HEK293T (cell line): ENCODE measurements around the gene TENT5A.

Experiments
- CTCF ChIA-PET: fragments of 350-600 bp; formaldehyde crosslinking; extraction: SDS; loops from one replicate; lab custom pipeline; 2021; ENCODE audit warnings: antibody characterized with exemption, inconsistent platforms; lab: Yijun Ruan, JAX
- POLR2A ChIA-PET: fragments of 350-600 bp; formaldehyde crosslinking; extraction: SDS; loops from one replicate; lab custom pipeline; 2020; ENCODE audit warnings: antibody characterized with exemption, inconsistent platforms; lab: Yijun Ruan, JAX
- DNase-seq: peaks from one replicate; pipeline ENCODE4 v3.0.0; 2012; ENCODE audit warnings: mixed read lengths; ENCODE audit errors: extremely low spot score
- ARNT ChIP-seq: fragments of 450-650 bp; IDR thresholded peaks from 2 replicates; pipeline ENCODE4 v1.6.1; 2017; ENCODE audit warnings: mild to moderate bottlenecking
- BHLHE40 ChIP-seq: fragments of 450-650 bp; IDR thresholded peaks from 2 replicates; pipeline ENCODE4 v1.6.1; 2016; ENCODE audit warnings: mild to moderate bottlenecking, moderate library complexity, borderline replicate concordance
- CTBP1 ChIP-seq: fragments of 450-650 bp; IDR thresholded peaks from 2 replicates; pipeline ENCODE4 v1.6.1; 2016; ENCODE audit warnings: borderline replicate concordance
- ELF4 ChIP-seq: fragments of 450-650 bp; IDR thresholded peaks from 2 replicates; pipeline ENCODE4 v1.6.1; 2017; ENCODE audit warnings: antibody characterized with exemption
- FOXA1 ChIP-seq: fragments of 450-650 bp; IDR thresholded peaks from 2 replicates; pipeline ENCODE4 v1.6.1; 2016; ENCODE audit warnings: mild to moderate bottlenecking
- FOXK2 ChIP-seq: fragments of 450-650 bp; IDR thresholded peaks from 2 replicates; pipeline ENCODE4 v1.6.1; 2016; ENCODE audit warnings: mild to moderate bottlenecking
- FOXM1 ChIP-seq: fragments of 450-650 bp; IDR thresholded peaks from 2 replicates; pipeline ENCODE4 v1.6.1; 2017; ENCODE audit warnings: mild to moderate bottlenecking, borderline replicate concordance
- HDGF ChIP-seq: fragments of 450-650 bp; IDR thresholded peaks from 2 replicates; pipeline ENCODE4 v1.6.1; 2017; ENCODE audit warnings: antibody characterized with exemption, borderline replicate concordance
- L3MBTL2 ChIP-seq: fragments of 450-650 bp; conservative IDR thresholded peaks from 2 replicates; pipeline ENCODE4 v1.6.1; 2016; ENCODE audit warnings: mild to moderate bottlenecking
- LEF1 ChIP-seq: fragments of 450-650 bp; IDR thresholded peaks from 2 replicates; pipeline ENCODE4 v1.6.1; 2017; ENCODE audit warnings: mild to moderate bottlenecking, borderline replicate concordance
- NFRKB ChIP-seq: fragments of 450-650 bp; IDR thresholded peaks from 2 replicates; pipeline ENCODE4 v1.6.1; 2016; ENCODE audit warnings: mild to moderate bottlenecking, moderate library complexity
- SP1 ChIP-seq: fragments of 450-650 bp; IDR thresholded peaks from 2 replicates; pipeline ENCODE4 v1.6.1; 2017
- SUZ12 ChIP-seq: fragments of 450-650 bp; IDR thresholded peaks from 2 replicates; pipeline ENCODE4 v1.6.1; 2016; ENCODE audit warnings: mild to moderate bottlenecking
- TARDBP ChIP-seq: fragments of 450-650 bp; IDR thresholded peaks from 2 replicates; pipeline ENCODE4 v1.6.1; 2016
- ZNF384 ChIP-seq: fragments of 450-650 bp; IDR thresholded peaks from 2 replicates; pipeline ENCODE4 v1.6.1; 2016
- TF ChIP-seq, protein P1 (sequence below): fragments of 450-650 bp; IDR thresholded peaks from 2 replicates; pipeline ENCODE4 v1.6.1; 2016

Gene TENT5A

DNA sequence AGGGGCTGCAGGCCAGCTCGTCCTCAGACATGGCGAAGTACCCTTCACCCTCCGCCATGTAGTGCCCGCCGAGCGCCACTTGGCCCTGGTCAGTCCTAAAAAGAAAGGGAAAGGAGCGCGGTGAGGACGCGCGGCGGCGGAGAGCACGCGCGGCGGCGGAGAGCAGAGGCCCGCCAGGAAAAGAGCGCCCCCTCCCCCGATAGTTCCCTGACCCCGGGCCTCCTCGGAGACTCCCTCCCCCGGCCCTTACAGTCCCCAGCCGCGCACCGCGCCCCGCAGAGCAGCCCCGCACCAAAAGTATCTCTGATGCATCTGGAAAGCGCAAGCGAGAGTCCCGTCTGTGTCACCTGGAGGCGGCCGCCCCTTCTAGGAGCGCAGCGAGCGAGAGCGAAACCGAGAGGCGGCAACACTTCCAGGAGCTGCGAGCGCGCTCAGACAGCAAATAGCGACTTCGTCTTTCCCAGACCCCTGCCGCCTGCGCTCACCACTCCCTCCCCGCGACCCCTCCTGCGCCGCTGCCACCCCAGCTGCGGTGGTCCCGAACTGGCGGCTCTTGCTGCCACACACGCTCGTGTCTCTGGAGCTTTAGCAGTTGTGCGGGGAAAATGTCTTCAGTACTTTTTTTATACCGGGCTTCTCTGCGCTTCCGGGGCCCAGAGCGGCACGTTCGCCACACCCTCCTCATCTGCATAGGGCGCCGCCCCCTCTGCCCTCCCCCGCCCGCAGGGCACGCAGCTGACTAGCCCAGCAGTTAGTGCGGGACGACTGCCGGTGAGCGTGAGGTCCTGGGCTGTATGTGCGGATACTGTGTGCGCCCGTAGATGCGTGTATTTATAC, at the start of gene TENT5A:
Gene TENT5A (minus strand): TSS at position 598 of the 837 bp plus-strand sequence. CDS start 540 bp downstream, at position 58.
- DNase-seq: peak; percentile 83
- CTCF ChIA-PET: interaction anchor here (0.7 kb wide), 1 partner anchor 19 kb away, joined by 4 read pairs; no protein-coding TSS in a partner anchor
- TF ChIP-seq L3MBTL2: peak; percentile 31; the same call in 1 of the 2 replicates
- no peak for TF ChIP-seq FOXA1
- TF ChIP-seq ZNF384: no peak
- TF ChIP-seq TARDBP: no peak
- TF ChIP-seq CTBP1: 0 out of 2 replicates have a peak, but pooled peaks have one; percentile 42
- no peak for TF ChIP-seq FOXK2
- TF ChIP-seq FOXM1: no peak
- no peak for TF ChIP-seq SP1
- TF ChIP-seq ARNT: no peak
- TF ChIP-seq HDGF: no peak
- POLR2A ChIA-PET: interaction anchor here (0.7 to 1.2 kb wide), 8 partner anchors 9 to 511 kb away, joined by 3 to 4 read pairs (median 3); no protein-coding TSS in a partner anchor

DNA sequence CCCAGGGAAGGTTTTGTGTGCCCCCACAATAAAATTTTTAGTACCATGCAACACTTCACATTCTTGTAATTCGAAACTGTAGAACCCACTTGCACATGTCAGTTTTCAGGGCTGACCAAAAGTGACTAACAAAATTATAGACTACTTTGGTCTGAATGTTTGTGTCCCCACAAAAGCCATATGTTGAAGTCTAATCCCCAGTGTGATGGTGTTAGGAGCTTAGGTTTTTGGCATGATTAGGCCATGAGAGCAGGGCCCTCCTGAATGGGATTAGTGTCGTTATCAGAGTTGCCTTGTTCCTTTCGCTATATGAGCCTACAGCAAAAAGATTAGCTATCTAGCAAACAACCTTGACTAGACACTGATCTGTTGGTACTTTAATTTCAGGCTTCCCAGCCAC, 49.0 kb upstream of the TENT5A start:
- POLR2A ChIA-PET: no interaction called here
- CTCF ChIA-PET: interaction anchor here (0.6 kb wide), 1 partner anchor 285 kb away, joined by 3 read pairs; no protein-coding TSS in a partner anchor
- no peak for TF ChIP-seq FOXA1
- TF ChIP-seq ZNF384: no peak
- no peak for TF ChIP-seq BHLHE40
- no peak for TF ChIP-seq SUZ12
- no peak for TF ChIP-seq SP1
- no peak for TF ChIP-seq HDGF
- TF ChIP-seq L3MBTL2: no peak
- no peak for TF ChIP-seq ARNT
- TF ChIP-seq LEF1: no peak
- TF ChIP-seq FOXK2: no peak
- no peak for TF ChIP-seq CTBP1
- TF ChIP-seq, protein P1, sequence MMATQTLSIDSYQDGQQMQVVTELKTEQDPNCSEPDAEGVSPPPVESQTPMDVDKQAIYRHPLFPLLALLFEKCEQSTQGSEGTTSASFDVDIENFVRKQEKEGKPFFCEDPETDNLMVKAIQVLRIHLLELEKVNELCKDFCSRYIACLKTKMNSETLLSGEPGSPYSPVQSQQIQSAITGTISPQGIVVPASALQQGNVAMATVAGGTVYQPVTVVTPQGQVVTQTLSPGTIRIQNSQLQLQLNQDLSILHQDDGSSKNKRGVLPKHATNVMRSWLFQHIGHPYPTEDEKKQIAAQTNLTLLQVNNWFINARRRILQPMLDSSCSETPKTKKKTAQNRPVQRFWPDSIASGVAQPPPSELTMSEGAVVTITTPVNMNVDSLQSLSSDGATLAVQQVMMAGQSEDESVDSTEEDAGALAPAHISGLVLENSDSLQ: no peak
- TF ChIP-seq ELF4: no peak
- TF ChIP-seq FOXM1: no peak
- no peak for TF ChIP-seq TARDBP
- no peak for TF ChIP-seq NFRKB
- DNase-seq: no peak

DNA sequence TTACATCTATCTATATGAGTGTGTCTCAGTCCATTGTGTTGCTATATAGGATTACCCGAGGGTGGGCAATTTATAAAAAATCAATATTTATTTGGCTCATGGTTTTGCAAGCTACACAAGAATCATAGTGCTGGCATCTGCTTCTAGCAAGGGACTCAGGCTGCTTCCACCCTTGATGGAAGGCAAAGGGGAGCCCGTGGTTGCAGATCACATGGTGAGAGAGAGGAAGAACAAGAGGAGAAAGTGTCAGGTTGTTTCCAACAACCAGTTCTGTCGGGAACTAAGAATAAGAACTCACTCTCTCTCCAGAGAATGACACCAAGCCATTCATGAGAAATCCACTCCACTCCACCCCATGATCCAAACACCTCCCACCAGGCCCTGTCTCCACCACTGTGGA, 48.2 kb upstream of the TENT5A start:
- no peak for DNase-seq
- ChIA-PET POLR2A (no interaction called here), CTCF (no interaction called here)
- no peak for TF ChIP-seq ELF4
- TF ChIP-seq, protein P1: no peak
- no peak for TF ChIP-seq NFRKB
- TF ChIP-seq SP1: no peak
- TF ChIP-seq CTBP1: no peak
- no peak for TF ChIP-seq HDGF
- no peak for TF ChIP-seq L3MBTL2
- no peak for TF ChIP-seq FOXA1
- no peak for TF ChIP-seq FOXM1
- no peak for TF ChIP-seq SUZ12
- TF ChIP-seq TARDBP: no peak
- TF ChIP-seq FOXK2: no peak
- TF ChIP-seq BHLHE40: no peak
- no peak for TF ChIP-seq ZNF384
- TF ChIP-seq ARNT: no peak
- no peak for TF ChIP-seq LEF1

DNA sequence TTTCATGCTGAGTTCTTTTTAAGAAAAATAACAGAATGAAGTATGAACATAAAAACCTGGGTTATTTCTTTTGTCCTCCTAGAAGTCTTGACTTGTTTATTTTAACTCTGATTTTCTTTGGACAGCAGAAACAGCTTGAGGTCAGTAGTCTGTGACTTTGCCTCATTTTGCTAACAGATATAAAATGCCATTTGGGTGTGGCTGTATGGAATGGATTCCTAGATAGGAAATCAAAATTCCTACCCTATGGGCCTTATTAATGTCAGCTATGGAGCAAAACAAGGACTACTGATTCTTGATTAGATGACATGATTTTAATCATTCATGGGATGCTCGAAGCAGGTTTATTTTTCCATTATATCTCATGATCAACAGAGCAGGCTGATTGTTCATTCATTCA, 46.8 kb upstream of the TENT5A start:
- ChIA-PET CTCF (no interaction called here), POLR2A (no interaction called here)
- TF ChIP-seq LEF1 (no peak), L3MBTL2 (no peak), FOXK2 (no peak), TARDBP (no peak), SUZ12 (no peak), HDGF (no peak), FOXA1 (no peak), BHLHE40 (no peak), ELF4 (no peak), ZNF384 (no peak), CTBP1 (no peak), FOXM1 (no peak), NFRKB (no peak), SP1 (no peak), ARNT (no peak)
- TF ChIP-seq, protein P1: no peak
- no peak for DNase-seq

DNA sequence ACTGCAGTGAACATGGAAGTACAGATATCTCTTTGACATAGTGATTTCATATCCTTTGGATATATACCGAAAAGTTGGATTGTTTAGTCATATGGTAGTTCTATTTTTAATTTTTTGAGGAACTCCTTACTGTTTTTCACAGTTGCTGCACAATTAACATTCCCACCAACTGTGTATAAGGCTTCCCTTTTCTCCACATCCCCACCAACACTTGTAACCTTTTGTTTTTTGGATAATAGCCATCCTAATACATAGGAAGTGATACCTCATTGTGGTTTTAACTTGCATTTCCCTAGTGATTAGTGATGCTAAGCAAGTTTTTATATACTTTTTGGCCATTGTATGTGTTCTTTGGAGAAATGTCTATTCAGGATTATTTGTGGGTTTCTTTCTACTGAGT, 45.1 kb upstream of the TENT5A start:
- CTCF ChIA-PET: no interaction called here
- DNase-seq: no peak
- POLR2A ChIA-PET: no interaction called here
- no peak for TF ChIP-seq TARDBP
- no peak for TF ChIP-seq L3MBTL2
- TF ChIP-seq SP1: no peak
- TF ChIP-seq SUZ12: no peak
- no peak for TF ChIP-seq FOXK2
- no peak for TF ChIP-seq FOXA1
- no peak for TF ChIP-seq BHLHE40
- no peak for TF ChIP-seq ELF4
- TF ChIP-seq, protein P1: no peak
